Stromal cell of bone marrow (primary cell): ENCODE data around the gene TRIM29.
"Not testable (repeated sequence)": the region's sequence is repeated elsewhere in the genome, so short reads cannot be mapped to it uniquely, and the experiment has no call there.

Source experiments
- DNase-seq: peaks from one replicate; pipeline ENCODE4 v3.0.0-alpha.2; 2012; ENCODE audit warnings: low read depth

TRIM29 gene, protein sequence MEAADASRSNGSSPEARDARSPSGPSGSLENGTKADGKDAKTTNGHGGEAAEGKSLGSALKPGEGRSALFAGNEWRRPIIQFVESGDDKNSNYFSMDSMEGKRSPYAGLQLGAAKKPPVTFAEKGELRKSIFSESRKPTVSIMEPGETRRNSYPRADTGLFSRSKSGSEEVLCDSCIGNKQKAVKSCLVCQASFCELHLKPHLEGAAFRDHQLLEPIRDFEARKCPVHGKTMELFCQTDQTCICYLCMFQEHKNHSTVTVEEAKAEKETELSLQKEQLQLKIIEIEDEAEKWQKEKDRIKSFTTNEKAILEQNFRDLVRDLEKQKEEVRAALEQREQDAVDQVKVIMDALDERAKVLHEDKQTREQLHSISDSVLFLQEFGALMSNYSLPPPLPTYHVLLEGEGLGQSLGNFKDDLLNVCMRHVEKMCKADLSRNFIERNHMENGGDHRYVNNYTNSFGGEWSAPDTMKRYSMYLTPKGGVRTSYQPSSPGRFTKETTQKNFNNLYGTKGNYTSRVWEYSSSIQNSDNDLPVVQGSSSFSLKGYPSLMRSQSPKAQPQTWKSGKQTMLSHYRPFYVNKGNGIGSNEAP

DNA sequence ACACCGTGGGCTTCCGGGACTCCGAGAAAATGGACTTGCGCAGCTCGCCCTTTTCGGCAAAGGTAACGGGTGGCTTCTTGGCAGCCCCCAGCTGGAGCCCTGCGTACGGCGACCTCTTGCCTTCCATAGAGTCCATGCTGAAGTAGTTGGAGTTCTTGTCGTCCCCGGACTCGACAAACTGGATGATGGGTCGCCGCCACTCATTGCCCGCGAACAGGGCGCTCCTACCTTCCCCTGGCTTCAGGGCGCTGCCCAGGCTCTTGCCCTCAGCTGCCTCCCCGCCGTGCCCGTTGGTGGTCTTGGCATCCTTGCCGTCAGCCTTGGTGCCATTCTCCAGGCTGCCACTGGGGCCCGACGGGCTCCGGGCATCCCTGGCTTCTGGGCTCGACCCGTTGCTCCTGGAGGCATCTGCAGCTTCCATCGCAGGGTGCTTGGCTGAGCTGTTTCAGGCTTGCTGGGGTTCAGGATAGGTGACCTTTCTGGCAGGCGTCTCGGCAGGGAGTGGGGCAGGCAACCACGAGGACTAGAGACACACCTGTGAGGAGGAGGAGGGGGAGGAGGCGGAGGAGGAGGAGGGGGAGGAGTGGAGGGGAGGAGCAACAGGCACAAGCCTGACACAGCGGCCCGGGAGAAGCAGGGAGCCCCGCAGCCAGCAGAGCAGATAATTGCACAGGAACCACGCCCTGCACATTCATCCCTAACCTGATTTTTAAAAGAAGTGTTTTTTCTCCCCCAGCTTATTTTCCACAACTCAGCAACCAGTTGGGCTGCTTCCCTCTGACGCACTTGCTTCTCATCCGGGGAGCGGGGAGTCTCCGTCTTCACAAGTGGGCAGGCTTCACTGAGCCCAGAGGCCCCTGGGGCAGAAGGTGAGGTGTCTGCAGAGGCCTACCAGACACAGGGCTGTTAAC is at the start of gene TRIM29:
Gene TRIM29 (minus strand): TSS at position 503 of the 911 bp plus-strand sequence. CDS start 82 bp downstream, at position 421.
- no peak for DNase-seq

DNA sequence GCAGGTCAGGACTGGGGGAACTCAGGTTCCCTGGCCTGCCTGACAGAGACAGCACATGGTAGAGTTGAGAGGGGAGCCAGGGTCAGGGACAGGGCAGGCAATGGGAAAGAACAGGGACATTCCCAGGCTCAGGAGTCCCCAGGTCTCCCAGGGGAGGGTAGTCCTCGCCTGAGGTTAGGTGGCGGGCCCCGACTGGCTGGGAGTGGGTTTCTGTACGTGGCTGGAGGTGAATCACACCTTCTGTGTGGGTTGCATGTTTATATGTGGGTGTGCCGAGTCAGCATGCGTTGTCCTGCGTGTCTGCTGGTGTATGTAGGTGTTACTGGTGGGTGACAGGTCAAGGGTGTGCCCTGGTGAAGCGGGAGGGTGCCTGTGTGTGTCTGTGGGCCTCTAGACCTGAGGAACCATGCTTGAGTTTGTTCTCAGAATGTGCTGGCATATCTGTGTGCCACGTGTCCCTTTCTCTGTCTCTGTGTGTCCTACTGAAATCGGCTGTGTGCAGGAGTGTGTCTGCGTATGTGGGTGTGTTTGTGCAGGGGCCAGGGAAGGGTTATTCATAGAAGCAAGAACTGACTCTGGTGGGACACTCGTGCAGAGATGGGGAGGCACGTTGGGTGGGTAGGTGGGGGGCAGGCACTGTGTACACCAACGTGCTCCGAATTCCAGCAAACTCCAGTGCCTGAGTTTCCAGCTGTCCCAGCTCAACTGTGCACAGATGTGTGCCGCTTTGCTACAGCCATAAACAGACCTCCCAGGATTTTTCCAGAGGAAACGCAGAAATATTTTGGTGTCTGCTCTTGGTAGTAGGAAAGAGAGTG is 49.1 kb upstream of the TRIM29 start:
- DNase-seq = no peak

DNA sequence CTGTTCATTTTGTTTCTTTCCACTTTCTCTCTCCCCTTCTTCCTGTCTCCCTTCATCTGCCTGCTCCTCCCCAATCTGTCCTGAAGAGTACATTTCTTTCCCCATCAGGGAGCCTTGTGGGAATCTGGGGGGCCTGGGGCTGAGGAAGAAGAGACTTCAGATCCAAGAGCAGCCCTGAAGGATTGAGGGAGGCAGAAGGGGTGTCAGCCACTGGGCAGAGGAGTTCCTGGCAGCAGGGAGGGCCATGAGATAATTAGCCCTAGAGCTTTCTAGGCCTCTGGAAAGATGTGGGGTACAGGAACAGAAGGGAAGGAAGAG is 48.5 kb upstream of the TRIM29 start:
- DNase-seq = no peak

DNA sequence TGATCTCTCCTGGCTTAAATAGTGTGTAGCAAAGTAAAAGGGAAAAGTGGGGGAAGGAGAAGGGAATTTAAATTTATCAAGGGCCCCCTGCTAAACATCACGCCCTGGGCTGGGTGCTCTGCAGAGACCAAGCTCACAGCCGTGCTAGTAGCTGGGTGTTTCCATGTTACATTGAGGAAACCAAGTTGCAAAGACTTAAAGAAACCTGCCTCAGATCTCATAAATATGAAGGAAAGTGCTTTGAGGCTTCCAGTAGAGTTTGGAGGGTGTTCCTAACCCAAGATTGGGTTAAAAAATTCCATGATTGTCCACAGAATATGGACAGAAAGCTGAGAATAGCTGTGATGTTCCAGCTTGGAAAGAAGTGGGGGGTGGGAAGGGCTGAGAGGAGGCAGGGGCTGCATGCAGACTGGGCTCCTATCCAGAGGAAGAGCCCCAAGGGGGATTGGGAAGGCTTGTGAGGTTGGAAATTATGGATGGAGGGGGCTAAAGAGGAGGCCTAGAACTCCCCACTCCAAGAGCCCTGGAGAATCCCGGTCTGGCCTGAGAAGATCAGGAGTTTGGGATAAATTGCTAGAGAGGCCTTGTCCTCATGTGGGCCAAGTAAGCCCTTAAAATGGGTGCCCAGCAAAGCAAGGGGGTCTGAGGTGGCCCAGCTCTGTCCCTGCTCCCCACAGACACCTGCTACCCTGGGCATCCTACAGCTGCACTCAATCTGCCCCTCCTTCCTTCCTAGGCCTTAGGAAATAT is 48.0 kb upstream of the TRIM29 start:
- DNase-seq = no peak

DNA sequence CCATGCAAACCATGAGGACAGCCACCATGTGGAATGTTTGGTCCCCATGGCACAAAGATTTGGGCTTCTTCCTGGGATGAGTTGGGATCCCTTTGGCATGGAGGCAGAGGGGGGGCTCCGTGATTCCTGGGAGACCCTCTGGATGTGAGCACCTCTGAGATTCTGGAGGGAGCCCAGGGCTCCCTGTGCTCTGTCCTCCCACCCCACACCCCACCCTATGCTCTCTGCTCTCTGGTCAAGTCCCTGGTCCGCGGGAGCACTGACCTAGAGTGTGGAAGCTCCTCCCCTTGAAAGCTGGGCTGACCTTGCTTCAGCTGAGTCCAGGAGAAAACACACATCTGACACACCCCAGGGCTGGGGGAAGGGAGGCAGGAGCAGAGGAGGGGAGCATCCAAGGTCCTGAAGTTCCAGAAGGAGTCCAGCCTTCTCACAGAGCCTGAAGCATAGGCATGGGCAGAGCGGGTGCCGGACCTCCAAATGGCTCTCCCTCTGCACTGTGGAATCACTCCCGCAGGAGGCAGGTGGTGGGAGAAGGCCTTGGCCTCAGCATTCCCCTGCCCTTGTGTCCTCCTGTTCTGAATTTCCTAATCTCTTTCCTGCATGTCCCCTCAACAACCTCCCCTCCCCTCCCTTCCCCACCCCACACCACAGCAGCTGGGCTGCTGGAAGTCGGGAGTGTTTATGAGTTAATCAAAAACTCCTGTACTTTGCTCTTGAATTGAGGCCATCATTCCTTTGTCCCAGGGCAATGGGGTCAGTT is 47.2 kb upstream of the TRIM29 start:
- peak; percentile 42 for DNase-seq

DNA sequence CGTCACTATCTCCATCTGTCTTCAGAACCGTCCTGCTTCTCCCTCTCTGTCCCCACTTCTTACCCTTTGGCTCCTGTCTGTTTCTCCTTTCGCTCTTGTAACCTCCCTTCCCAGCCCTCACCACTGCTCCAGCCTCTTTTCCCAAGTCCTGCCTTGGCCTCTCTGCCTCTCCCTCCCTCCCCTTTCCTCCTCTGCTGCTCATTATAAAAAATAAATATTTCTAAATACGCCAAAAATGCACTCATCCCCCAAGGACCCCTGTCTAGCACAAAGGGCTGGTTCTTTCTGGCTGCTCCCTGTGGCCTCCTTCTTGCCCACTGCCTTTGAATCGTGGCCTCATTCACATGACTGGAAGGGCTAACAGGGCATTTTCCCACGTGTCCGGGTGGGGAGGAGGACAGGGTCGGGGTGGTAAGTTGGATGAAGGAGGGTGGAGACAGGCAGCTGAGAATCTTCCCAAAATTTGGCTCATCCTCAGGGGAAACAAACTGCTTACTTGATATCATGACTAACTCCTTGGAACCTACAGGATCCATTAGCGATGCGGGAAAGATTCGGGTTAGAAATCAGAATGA is 46.5 kb upstream of the TRIM29 start:
- no peak for DNase-seq

DNA sequence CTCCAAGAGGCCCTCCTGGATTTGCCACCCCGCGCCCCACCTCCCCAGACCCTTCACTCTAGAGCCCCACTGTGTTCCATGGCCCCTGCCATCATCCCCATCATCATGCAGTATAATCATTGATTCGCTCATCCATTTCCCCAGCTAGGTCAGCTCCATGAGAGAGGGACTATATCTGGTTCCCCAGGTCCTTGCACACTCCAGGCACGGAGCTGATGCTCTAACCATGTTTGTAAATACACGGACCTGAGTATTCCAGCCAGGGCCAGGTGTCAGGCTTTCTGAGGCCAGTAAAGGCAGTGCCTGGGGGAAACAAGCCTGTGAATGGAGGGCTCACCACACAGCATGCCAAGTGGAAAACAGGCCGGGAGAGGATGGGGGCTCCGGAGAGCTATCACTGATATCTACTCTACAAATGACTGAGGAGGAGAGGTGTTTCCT is 45.8 kb upstream of the TRIM29 start:
- DNase-seq = no peak

DNA sequence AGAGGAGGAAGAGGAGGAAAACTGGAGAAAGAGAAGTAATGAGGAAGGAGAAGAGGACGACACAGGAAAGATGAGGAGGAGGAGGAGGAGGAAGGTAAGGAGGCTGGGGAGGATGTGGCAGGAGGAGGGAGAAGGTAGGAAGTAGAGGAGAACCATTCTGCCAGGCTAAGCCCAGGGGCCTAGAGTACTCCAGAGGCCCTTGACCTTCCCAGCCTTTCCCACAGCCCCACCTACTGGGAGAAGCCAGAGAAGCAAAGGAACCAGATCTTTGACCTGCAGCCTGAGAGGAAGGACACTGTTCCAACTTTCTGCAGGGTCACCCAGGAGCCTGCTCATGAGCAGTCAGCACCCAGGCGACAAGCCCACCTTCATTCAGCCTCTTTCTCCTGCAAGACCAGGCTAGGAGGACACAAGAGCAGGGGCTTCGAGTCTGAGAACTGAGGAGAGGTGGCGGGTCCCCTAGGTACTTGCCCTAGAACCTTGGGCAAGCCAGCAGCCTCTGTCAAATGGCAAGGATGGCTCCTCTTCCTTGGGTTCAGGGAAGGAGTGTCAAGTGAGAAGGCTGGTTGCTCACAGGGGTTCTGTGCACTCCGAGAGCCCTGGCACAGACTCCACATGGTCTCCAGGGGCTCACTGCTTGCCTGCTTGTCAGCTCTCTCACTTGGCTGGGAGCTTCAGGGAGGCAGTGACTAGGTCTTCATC is 45.0 kb upstream of the TRIM29 start:
- peak; percentile 41 for DNase-seq

DNA sequence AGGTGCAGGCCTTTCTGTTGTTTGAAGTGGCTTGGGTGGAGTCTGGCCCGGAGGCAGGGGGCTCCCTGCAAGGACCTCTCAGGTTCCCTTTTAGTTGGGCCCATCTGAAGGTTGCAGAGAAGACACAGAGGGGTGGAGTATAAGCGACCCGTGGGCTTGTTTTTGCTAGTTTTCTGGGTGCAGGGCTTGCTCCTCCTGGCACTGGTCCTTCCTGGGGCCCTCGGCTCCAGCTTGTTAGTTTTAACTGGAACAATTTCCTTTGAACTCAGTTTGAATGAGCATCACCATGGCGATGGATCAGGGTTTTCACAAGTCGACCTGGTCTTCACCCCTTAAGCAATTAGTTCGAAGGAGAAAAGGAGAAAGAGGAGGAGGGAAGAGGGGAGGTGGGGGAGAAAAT is 44.5 kb upstream of the TRIM29 start:
- DNase-seq = no peak

DNA sequence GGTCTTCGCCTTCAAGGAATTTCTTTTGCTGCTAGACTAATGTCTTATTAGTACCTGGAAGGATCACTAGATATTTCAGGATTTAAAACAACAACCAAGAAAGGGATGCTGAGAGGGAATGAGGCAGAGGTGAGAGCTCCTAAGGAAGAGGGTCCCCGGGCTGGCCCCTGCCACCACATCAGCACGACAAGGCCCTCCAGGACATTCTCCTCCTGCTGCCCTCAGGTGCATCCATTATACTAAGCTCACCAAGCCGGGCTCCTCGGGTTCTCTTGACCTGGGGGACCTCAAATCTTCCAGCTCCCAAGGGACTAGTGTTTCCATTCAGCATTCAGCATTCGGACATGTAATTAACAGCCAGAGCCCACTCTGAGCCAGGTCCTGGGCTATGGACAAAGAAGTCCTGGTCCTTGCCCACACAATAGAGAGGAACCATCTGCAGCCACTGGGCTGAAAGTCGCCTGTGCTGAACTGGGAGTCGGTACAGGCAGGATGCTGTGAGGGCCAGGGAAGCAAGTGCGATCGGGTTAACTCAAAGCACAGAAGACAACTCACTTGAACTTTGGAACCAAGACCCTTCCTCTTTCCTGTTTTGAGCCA is 43.6 kb upstream of the TRIM29 start:
- no peak for DNase-seq

DNA sequence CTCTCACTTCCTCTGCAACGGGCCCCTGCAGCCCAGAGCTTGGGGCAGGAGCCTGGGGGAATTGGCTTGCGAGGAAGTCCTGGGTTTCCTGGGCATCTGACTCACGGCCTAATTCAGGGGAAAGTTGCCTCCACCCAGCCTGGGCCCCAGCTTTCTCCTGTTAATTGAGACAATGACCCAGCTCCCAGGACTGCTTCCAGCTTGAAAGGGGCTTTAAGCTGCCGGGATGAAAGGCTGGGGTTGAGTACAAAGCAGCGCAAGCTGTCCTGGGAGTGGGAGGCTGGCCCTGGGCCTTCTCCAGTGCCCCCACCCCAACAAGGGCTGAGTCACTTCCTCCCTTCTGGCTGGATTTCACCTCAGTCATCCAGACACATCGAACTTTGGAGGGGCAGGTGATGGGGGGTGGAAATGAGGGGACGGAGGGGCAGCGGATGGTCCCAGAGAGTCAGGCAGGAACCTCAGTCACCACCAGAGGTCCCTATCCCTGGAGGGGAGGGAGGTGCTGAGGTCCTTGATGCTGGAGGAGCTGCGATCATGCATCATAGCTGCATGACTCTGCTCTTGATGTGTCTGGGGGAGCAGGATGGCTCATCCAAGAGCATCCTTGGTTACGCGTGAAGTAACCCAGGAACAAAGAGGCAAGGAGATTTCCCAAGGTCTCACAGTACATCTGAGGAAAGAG is 42.8 kb upstream of the TRIM29 start:
- DNase-seq = peak; percentile 58

DNA sequence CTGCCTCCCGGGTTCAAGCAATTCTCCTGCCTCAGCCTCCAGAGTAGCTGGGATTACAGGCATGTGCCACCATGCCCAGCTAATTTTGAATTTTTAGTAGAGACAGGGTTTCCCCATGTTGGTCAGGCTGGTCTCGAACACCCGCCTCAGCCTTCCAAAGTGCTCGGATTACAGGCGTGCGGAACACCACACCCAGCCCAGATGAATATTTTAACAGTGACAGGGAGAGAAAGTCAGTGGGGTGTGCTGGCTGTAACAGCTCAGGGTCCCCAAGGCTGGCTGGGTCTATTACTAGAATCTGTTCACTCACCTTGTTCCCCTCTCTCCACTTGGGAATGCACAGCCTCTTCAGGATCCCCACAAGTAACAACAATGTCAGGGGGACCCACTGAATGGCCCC is 42.1 kb upstream of the TRIM29 start:
- DNase-seq = not testable (repeated sequence)

DNA sequence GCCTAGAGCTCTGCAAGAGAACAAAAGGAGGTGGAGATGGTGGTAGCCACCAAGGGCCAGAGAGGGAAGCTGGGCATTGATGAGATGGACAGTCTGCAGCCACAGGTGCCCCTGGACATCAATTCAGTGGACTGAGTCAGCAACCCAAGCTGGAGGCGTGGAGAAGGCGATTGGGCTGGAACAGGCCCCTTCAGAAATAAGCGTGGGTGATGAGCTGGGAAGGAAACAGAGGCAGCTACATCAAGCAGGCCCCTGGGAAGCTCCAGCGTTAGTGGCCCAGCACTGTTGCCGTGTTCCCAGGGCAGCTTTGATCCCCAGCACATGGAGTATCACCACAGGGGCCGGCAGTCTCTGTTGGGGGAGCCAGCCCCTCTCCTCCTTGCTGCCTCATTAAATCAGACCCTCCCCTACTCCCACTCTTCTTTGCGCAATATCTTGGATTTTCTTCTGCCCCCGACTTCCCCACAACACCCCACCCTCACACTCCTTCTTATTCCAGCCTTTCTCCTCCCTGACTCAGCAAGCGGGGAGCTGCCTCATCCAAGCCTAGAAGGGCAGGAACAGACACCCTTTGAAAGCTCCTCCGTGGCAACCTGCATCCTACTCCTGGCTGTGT is 41.3 kb upstream of the TRIM29 start:
- no peak for DNase-seq

DNA sequence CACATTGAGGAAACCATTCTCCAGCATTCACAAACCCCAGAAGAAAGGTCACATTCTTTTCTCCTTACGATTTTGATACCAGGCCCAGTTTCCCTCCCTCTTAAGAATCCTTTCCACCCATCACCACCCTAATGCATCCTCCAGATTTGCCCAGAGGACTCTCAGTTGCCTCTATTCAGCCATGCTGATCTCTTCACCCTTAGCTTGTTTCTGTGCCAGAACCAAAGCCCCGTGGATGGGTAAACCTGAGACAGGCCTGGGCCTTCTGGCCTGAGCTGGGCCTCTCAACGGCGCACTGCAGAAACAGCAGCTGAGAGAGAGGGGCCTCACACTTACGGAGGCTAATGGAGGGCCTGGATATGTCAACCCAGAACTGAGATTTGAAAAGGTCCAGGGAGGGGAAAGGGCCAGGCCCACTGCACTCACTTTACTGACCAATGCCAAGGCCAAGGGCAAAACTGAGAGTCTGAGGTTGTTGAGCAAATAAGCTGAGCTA is 40.7 kb upstream of the TRIM29 start:
- no peak for DNase-seq

DNA sequence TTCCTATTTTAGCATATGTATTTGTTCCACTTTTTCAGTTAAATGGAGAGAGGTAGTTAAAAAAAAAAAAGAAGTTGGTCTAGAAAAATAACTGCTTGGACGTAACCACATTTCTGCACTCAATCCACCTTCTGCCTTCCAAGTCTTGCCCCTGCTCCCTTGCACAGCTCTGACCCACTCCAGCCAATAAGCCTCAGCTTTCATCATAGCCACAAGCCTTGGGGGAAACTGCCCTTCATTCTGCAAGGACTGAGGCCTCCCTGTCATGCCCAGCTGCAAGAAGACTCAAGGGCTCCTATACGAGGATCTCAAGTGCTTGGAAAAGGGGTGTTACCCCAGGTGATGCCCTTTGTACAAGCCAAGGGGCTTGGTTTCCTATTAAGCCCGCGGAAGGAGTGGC is 37.0 kb upstream of the TRIM29 start:
- no peak for DNase-seq

DNA sequence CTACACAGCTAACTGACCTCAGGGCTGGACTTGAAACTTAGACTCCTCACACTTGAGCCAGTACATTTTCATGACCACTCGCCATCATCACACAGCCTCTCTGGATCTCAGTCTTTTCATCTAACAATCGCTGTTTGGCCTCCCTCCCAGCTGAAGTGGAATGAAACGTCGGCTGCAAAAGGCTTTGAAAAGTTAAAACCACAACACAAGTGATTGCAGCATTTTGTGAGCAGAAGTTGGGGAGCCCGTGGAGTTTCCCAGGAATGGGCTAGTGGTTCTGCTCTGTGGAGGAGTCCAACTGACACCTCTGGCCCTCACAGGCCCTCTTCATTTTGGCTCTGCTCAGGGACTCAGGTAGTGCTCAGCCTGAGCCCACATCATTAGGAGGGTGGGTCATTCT is 35.9 kb upstream of the TRIM29 start:
- no peak for DNase-seq

DNA sequence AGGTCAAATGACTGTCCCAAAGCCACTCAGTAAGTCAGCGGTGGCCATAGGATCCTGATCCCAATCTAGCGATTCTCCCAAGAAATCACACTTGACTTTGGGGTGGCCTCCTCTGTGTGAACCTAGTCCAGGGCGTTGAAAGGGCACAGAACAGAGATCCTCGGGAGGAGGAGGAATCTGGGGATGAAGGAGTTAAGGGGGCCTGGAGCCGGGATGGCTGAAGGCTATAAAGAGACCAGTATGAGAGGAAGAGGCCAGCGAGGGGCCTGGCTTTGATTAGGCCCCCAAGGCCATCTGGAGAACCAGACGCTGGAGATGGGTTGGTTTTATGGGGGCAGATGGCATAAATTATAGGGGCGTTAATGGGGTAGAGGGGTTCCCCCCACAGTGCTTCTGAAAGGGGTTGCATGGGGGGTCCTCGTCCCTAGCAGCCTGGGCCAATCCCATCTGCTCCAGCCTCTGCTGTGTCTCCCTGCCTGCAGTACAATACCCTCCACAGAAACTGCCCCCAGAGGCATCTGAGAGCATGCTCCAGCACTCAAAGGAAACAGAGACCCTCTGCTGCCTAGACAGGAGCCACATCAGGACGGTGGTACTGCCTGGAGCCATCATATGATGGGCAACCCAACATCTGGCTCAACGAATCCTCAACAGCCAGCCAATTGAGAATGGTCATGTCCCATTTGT is 35.2 kb upstream of the TRIM29 start:
- DNase-seq = no peak
